Vagina (tissue), 2 donors: ENCODE data around the gene IFNK. TPM values are rescaled to one million over a fixed set of nuclear protein-coding genes. Genes with fewer than 3 reads are reported as not detected.
A peak's percentile ranks its signal among the peaks of the same experiment; 100 is the strongest.

Experiments
- DNase-seq, 2 donors: peaks; one replicate each; pipeline ENCODE4 v3.0.0-alpha.2; 2017; ENCODE audit errors: extremely low spot score in 2 of 2
- H3K27ac ChIP-seq: fragments of 200-600 bp; sonication (generic); one replicate; pipeline ENCODE4 v1.5.1; 2019
- H3K27me3 ChIP-seq: fragments of 200-600 bp; sonication (generic); one replicate; pipeline ENCODE4 v1.5.1; 2019
- H3K36me3 ChIP-seq, 2 donors: fragments of 200-600 bp; sonication (generic); one replicate each; pipeline ENCODE4 v1.5.1; 2017 to 2019
- H3K4me1 ChIP-seq: fragments of 200-600 bp; sonication (generic); one replicate; pipeline ENCODE4 v1.5.1; 2019
- H3K4me3 ChIP-seq, 2 donors: fragments of 200-600 bp; sonication (generic); 1 replicate in 1 of 2; 2 replicates in 1 of 2; pipeline ENCODE4 v1.5.1; 2016 to 2019
- H3K9me3 ChIP-seq: fragments of 200-600 bp; sonication (generic); one replicate; pipeline ENCODE4 v1.5.1; 2019
- CTCF ChIP-seq, 3 experiments: fragments of 450-650 bp in 2 of 3; fragments of 200-600 bp in 1 of 3; sonication (generic) in 1 of 3; IDR thresholded peaks; one replicate each; pipeline ENCODE4 v1.5.1; 2017 to 2019; ENCODE audit warnings: antibody characterized with exemption in 3 of 3, mild to moderate bottlenecking in 2 of 3, moderate library complexity in 2 of 3
- POLR2A ChIP-seq, 2 donors: fragments of 450-650 bp; IDR thresholded peaks; one replicate each; pipeline ENCODE4 v1.6.1; 2017; ENCODE audit warnings: antibody characterized with exemption in 2 of 2, mild to moderate bottlenecking in 2 of 2, moderate library complexity in 2 of 2
- POLR2AphosphoS5 ChIP-seq, 2 donors: sonication (generic); formaldehyde crosslinking; IDR thresholded peaks; one replicate each; pipeline ENCODE4 v1.9.0; 2017; ENCODE audit warnings: antibody characterized with exemption in 2 of 2, mild to moderate bottlenecking in 2 of 2, low read depth in 1 of 2; ENCODE audit not compliant: insufficient read depth in 1 of 2
- intact Hi-C: fragments of 100-400 bp; cut with DNase I; formaldehyde crosslinking; loops from one replicate; pipeline ENCODE4 v1.15.1; 2023
- total RNA-seq: library from RNA; depleted of rRNA; stranded (reverse); fragments of >200 nt; gene quantifications from one replicate; pipeline ENCODE4 v1.2.3, GENCODE V29; 2016

The IFNK gene
- total RNA-seq, 1 donor from 2014 or later = not detected

GRCh38 chr9:27571011-27571410 lies 46.9 kb downstream of the IFNK start:
- no peak overlapping the region for H3K27ac ChIP-seq

GRCh38 chr9:27572061-27572460 lies 48.0 kb downstream of the IFNK start:
- DNase-seq = no peak
- Histone ChIP-seq H3K4me1 (peaks cover 10% of the 10 kb centered on the region), H3K27me3 (no peaks in the 10 kb centered on the region), H3K4me3 (peak overlapping the region; percentile 65 to 66), H3K9me3 (no peaks in the 10 kb centered on the region), H3K27ac (peak overlapping the region; percentile 98), H3K36me3 (no peaks in the 10 kb centered on the region)
- intact Hi-C loops = loop anchor here (10.0 kb wide), 1 partner anchor 617 kb away; the partner anchor contains the start of gene IFT74
- TF ChIP-seq POLR2AphosphoS5 (IDR thresholded peaks at IDR 0.05; ENCODE audit: insufficient read depth in 1 of 2, low read depth in 1 of 2) = no peak
- no peak for TF ChIP-seq POLR2A (IDR thresholded peaks at IDR 0.05)
- TF ChIP-seq CTCF (IDR thresholded peaks at IDR 0.05) = no peak

More at GRCh38 chr9:27571011-27571410, 46.9 kb downstream of the IFNK start:
- no peaks in the 10 kb centered on the region for H3K9me3 ChIP-seq
- TF ChIP-seq POLR2A (IDR thresholded peaks at IDR 0.05) = no peak
- no peak for TF ChIP-seq CTCF (IDR thresholded peaks at IDR 0.05)
- TF ChIP-seq POLR2AphosphoS5 (IDR thresholded peaks at IDR 0.05; ENCODE audit: insufficient read depth in 1 of 2, low read depth in 1 of 2) = no peak
- intact Hi-C loops = loop anchor here (10.0 kb wide), 1 partner anchor 616 kb away; the partner anchor contains the start of gene IFT74
- H3K4me1 ChIP-seq = peaks cover 10% of the 10 kb centered on the region
- no peak overlapping the region for H3K4me3 ChIP-seq
- no peaks in the 10 kb centered on the region for H3K27me3 ChIP-seq
- no peak for DNase-seq
- peaks cover 0 to 6% of the 10 kb centered on the region in 2 donors for H3K36me3 ChIP-seq

- Histone ChIP-seq H3K36me3 (no peaks in the 10 kb centered on the region), H3K27me3 (no peaks in the 10 kb centered on the region), H3K4me1 (peaks cover 10% of the 10 kb centered on the region), H3K27ac (peak overlapping the region; percentile 98), H3K9me3 (no peaks in the 10 kb centered on the region), H3K4me3 (peak overlapping the region; percentile 65 to 66)
- no peak for DNase-seq
- TF ChIP-seq POLR2A (IDR thresholded peaks at IDR 0.05) (peak in 1 of 2 donors; percentile 38), POLR2AphosphoS5 (IDR thresholded peaks at IDR 0.05; ENCODE audit: insufficient read depth in 1 of 2, low read depth in 1 of 2) (no peak)
- intact Hi-C loops = loop anchor here (10.0 kb wide), 1 partner anchor 618 kb away; the partner anchor contains the start of gene IFT74
Observed at GRCh38 chr9:27572566-27572917, 48.5 kb downstream of the IFNK start.

GRCh38 chr9:27572918-27573633 lies 49.0 kb downstream of the IFNK start, which contains the start of gene C9orf72:
Gene C9orf72, minus strand, starts transcription at chr9:27573481. Its CDS starts 6,361 bp downstream, at chr9:27567120.
- H3K9me3 ChIP-seq = no peaks in the 10 kb centered on the region
- peak within 1 kb of the TSS; percentile 98 for H3K27ac ChIP-seq
- peak within 1 kb of the TSS; percentile 65 to 66 for H3K4me3 ChIP-seq
- DNase-seq = peak in 1 of 2 donors; percentile 95
- TF ChIP-seq POLR2A (IDR thresholded peaks at IDR 0.05) (peak in 1 of 2 donors; percentile 93), POLR2AphosphoS5 (IDR thresholded peaks at IDR 0.05; ENCODE audit: insufficient read depth in 1 of 2, low read depth in 1 of 2) (peak in 1 of 2 donors; percentile 82), CTCF (IDR thresholded peaks at IDR 0.05) (no peak)
- no peaks in the 10 kb centered on the region for H3K27me3 ChIP-seq
- H3K4me1 ChIP-seq = peaks cover 10% of the 10 kb centered on the region
- no peaks in the 10 kb centered on the region for H3K36me3 ChIP-seq
- intact Hi-C loops = loop anchor here (10.0 kb wide), 1 partner anchor 618 kb away; the partner anchor contains the start of gene IFT74

- Histone ChIP-seq H3K27ac (peak overlapping the region; percentile 98), H3K9me3 (no peaks in the 10 kb centered on the region), H3K4me1 (peaks cover 10% of the 10 kb centered on the region), H3K27me3 (no peaks in the 10 kb centered on the region), H3K36me3 (no peaks in the 10 kb centered on the region), H3K4me3 (peak overlapping the region; percentile 65 to 66)
- peak in 1 of 3 experiments; percentile 15 for TF ChIP-seq CTCF (IDR thresholded peaks at IDR 0.05)
- TF ChIP-seq POLR2AphosphoS5 (IDR thresholded peaks at IDR 0.05; ENCODE audit: insufficient read depth in 1 of 2, low read depth in 1 of 2) = peak; percentile 74 to 99
- peak in 1 of 2 donors; percentile 77 for TF ChIP-seq POLR2A (IDR thresholded peaks at IDR 0.05)
- intact Hi-C loops = loop anchor here (10.0 kb wide), 1 partner anchor 619 kb away; the partner anchor contains the start of gene IFT74
- DNase-seq = peak; percentile 100
Observed at GRCh38 chr9:27573634-27574590, 49.8 kb downstream of the IFNK start.
